NCI-H345 treated with DMSO at 0.1 percent for 48 hours (cell line): ENCODE measurements around the gene MPPED2.

Experiments used
- DNase-seq: peaks from one replicate; lab custom pipeline; 2025; ENCODE audit not compliant: unreplicated experiment; lab: John Stamatoyannopoulos, UW

Gene MPPED2

DNA sequence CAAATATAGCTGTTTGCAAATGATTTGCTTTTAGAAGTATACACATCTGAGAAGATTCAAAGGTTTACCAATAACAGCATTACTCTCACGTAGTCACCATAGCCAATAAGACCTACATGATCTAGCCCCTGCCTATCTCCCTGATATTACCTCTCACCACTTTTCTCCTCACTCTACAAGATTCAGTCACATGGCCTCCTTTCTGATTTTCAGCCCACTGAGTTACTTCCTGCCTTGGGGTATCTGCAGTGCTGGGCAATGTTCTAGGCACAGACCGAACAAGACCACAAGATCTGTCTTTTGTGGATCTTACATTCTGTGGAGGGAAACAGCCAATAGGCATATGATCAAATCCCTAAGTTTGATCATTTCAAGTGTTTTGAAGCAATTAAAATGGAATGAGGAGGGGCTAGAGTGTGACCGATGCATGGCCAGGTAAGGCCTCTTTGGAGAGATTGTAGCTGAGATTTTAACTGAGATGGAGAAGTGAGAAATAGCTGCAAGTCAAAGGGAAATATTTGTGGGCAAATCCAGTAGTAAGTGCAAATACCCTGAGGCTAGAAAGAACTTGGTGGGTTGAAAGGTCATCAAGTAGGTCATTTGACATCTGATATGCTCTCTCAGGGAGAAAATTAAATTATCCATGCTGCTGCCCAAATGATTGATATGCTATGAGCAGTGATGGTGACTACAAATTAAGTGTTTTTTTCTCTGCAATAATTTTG, 220.2 kb downstream of the MPPED2 start:
- DNase-seq, result no peak

DNA sequence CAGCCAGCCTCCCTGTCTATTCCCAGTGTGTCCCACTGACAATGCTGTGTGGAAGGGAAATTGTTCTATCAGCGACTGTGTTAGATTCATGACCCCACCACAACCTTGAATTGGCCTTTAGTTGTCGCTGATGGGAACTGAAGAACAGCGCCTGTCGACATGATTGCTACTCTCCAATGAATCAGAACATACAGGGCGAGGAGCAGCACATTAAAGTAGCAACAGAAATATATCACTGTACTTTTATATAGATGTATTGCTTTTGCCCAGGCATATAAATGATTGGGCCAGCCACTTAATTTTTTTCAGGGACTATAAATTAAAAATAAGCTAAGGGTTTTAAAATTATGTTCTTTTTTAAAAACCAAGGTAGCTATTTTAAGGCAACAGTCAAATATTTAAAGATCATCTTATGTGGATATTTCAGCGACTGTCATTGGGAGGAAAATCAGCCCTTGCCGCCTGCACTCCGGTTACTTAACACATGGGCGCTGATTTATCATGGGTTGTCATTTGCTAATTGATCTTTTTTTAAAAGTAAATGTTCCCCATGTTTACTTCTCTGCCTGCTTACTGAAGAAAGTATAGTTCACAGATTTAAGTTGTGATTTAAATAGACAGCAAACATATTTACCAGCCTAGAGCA, 221.2 kb downstream of the MPPED2 start:
- DNase-seq, result no peak

DNA sequence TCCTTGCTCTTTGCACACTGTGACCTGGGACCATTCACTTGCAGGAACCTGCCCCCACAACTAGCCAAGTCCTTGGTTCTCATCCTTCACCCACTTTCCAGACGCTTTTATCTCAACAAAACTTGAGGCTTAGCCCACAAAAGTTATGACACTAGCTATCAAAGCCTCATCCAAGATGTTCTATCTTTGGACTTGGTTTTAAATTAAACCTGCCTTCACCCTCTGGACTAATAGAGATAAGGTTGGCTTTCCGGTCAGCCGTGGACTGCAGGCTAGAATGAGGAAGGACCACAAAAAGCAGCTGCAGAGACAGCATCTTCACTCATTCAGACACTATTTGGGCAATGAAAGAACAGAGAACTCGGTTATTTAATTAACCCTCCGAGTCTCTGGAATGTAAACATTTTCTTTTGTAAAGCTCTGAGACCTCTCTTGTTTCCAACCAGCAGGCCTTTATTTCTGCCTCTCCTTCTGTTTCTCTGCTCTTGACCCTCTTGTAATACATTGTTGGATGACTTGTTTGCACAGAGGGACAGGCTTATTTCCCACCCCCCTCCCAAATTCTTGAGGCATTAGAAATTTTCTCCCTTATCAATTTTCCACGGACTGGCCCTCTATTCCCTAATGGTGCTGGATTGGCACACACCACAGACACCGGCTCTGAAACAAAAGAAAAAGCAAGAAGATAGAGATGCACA, 221.9 kb downstream of the MPPED2 start:
- no peak for DNase-seq

DNA sequence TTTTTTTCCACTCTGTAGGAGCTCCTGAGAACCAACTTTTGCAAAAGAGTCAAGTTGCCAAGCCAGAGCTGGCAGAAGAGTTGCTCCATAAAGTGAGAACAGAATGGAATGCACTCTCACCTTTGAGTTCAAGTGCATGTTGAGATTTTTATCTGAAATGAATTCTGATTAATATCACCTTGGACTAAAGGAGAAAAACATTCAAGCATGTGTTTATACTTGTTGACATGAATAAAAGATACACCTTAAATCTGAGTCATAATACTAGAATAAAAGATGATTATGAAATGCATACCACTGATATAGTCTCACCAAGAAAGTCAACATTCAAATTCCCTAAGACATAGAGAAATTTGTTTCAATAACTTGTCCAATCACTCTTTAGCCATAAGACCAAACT, 225.4 kb downstream of the MPPED2 start:
- no peak for DNase-seq
